Naive B cell (primary cell): ENCODE measurements around the gene TSACC. TPM values are rescaled to one million over a fixed set of nuclear protein-coding genes. Genes with fewer than 3 reads are reported as not detected.
"Not testable (repeated sequence)": the region's sequence is repeated elsewhere in the genome, so short reads cannot be mapped to it uniquely, and the experiment has no call there.

Experiments
- ATAC-seq, 2 donors: fragments of 150-1000 bp; cut with Tn5 transposase; 2 replicates each; pipeline ENCODE4 v1.10.0; 2021; ENCODE audit warnings: low read depth in 2 of 2, mild to moderate bottlenecking in 2 of 2, moderate library complexity in 2 of 2
- DNase-seq: peaks from one replicate; pipeline ENCODE4 v3.0.0; 2022
- H3K27ac Mint-ChIP-seq, 6 donors: one replicate each; pipeline ENCODE4 v1.8.0; 2020 to 2022; ENCODE audit warnings: mild to moderate bottlenecking in 6 of 6, mixed read lengths in 6 of 6, moderate library complexity in 5 of 6, inconsistent platforms in 2 of 6
- H3K27me3 Mint-ChIP-seq, 3 donors: one replicate each; pipeline ENCODE4 v1.8.0; 2021 to 2022; ENCODE audit warnings: mixed read lengths in 3 of 3, mild to moderate bottlenecking in 1 of 3
- H3K36me3 Mint-ChIP-seq, 2 donors: one replicate each; pipeline ENCODE4 v1.8.0; 2020 to 2022; ENCODE audit warnings: mixed read lengths in 2 of 2, inconsistent platforms in 1 of 2, mild to moderate bottlenecking in 1 of 2
- H3K4me1 Mint-ChIP-seq, 3 donors: one replicate each; pipeline ENCODE4 v1.8.0; 2020 to 2022; ENCODE audit warnings: mixed read lengths in 3 of 3, inconsistent platforms in 1 of 3, mild to moderate bottlenecking in 1 of 3, moderate library complexity in 1 of 3
- H3K4me3 Mint-ChIP-seq, 8 donors: one replicate each; pipeline ENCODE4 v1.8.0; 2020 to 2022; ENCODE audit warnings: mild to moderate bottlenecking in 8 of 8, mixed read lengths in 8 of 8, moderate library complexity in 8 of 8, inconsistent platforms in 2 of 8
- H3K9me3 Mint-ChIP-seq, 7 donors: one replicate each; pipeline ENCODE4 v1.8.0; 2020 to 2022; ENCODE audit warnings: mixed read lengths in 7 of 7, mild to moderate bottlenecking in 5 of 7, inconsistent platforms in 2 of 7, moderate library complexity in 1 of 7
- polyA plus RNA-seq, 6 donors: library from polyadenylated mRNA; unstranded; fragments of 300-500 nt; fragmentation: Illumina TruSeq; gene quantifications; one replicate each; pipeline ENCODE4 v1.2.3, GENCODE V29; 2021; ENCODE audit warnings: low read depth in 6 of 6

The TSACC gene
- polyA plus RNA-seq, 6 donors from 2014 or later, result 1.2 TPM; not detected in 5

DNA sequence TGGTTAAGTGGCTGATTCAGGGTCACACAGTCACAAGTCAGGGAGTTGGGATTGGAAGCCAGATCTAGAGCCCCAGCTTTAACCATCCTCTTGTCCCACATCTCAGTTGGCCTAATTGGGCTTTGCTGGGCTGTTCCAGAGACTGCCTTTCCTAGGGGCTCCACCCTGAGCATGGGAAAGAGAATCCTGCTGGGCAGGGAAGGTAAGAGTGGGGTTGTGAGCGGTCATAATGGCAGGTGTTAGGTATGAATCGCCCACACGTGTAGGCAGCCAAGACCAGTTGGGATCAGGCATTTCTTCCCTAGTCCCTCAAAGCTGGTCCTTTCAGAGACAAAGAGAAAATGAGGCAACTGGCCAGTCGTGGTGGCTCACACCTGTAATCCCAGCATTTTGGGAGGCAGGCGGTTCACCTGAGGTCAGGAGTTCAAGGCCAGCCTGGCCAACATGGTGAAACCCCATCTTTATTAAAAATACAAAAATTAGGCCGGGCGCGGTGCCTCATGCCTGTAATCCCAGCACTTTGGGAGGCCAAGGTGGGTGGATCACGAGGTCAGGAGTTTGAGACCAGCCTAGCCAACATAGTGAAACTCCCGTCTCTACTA is 31.5 kb downstream of the TSACC start:
- peak overlapping the region in 6 of 8 donors; percentile 76 to 88 (median 80) for H3K4me3 Mint-ChIP-seq
- peaks cover 33 to 81% (median 53%) of the 10 kb centered on the region in 3 donors for H3K27me3 Mint-ChIP-seq
- H3K9me3 Mint-ChIP-seq, DNase-seq, H3K4me1 Mint-ChIP-seq, H3K27ac Mint-ChIP-seq, ATAC-seq, H3K36me3 Mint-ChIP-seq: not testable (repeated sequence)

DNA sequence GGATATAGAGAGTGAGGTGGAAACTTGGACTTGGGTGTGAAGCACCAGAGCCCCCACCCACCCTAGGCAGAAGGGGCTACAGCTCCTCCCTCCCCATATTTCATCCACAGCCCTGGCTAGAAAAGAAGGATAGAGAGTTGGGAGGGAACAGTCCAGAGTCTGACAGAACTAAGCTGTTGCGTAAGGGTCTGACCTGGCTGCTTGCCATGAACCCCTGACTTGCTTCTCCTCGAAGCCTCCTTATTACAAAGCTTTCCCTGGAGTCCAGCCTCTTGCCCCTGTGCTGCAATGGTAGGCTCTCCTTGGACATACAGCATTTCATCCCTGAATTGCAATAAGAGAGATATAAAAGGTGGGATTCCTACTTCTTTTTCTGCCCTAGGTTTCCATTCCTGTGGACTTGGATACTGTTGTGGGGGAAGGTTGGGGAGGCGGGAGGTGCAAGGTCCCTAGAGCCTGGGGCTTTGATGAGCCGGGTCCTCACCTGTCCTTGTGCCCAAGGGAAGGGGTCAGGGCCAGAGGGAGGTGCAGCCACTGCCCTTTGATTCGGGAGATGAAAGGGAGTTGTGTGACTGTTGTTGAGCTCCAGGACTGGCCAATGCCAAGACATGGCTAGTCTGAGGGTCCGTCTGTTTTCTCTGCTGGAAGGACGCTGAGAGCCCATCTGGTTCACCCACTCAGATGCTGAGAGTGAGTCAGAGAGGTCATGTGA is 33.4 kb downstream of the TSACC start:
- DNase-seq, result no peak
- H3K4me1 Mint-ChIP-seq, result peaks cover 4 to 9% (median 6%) of the 10 kb centered on the region in 3 donors
- H3K27ac Mint-ChIP-seq, result no peak overlapping the region
- H3K4me3 Mint-ChIP-seq, result no peak overlapping the region
- no peaks in the 10 kb centered on the region for H3K9me3 Mint-ChIP-seq
- no peak for ATAC-seq
- peaks cover 23 to 75% (median 45%) of the 10 kb centered on the region in 3 donors for H3K27me3 Mint-ChIP-seq
- no peaks in the 10 kb centered on the region for H3K36me3 Mint-ChIP-seq

DNA sequence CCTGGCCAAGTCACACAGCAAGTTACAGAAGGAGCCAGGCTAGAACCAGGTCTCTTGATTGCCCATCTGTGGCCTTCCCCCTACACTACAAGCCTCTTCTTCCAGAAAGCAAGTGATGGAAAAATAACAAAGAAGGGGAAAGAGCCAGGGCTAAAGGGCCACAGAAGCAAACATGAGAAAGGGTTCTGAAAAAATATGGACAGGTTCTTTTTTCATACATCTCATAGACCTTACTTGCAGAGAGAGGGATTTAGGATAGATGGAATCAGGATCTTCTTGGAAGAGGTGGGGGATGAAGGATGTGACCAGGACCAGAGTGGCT is 33.9 kb downstream of the TSACC start:
- no peak for DNase-seq

GRCh38 chr1:156372876-156373275 is 34.5 kb downstream of the TSACC start:
- Mint-ChIP-seq H3K4me1 (peaks cover 4 to 9% (median 6%) of the 10 kb centered on the region in 3 donors), H3K27me3 (peaks cover 22 to 73% (median 56%) of the 10 kb centered on the region in 3 donors), H3K9me3 (no peaks in the 10 kb centered on the region), H3K4me3 (no peak overlapping the region), H3K36me3 (no peaks in the 10 kb centered on the region), H3K27ac (no peak overlapping the region)
- ATAC-seq, result no peak
- DNase-seq, result no peak

More for the DNA sequence above, 33.9 kb downstream of the TSACC start:
- Mint-ChIP-seq H3K27me3 (peaks cover 23 to 73% (median 50%) of the 10 kb centered on the region in 3 donors), H3K27ac (peak overlapping the region in 1 of 6 donors; percentile 12), H3K36me3 (no peaks in the 10 kb centered on the region), H3K4me3 (no peak overlapping the region), H3K9me3 (no peaks in the 10 kb centered on the region), H3K4me1 (peaks cover 4 to 9% (median 6%) of the 10 kb centered on the region in 3 donors)
- no peak for ATAC-seq

- Mint-ChIP-seq H3K27me3 (peaks cover 16 to 69% (median 52%) of the 10 kb centered on the region in 3 donors), H3K36me3 (no peaks in the 10 kb centered on the region)
- no peak for DNase-seq
Measured at GRCh38 chr1:156373546-156373945, 35.2 kb downstream of the TSACC start.

GRCh38 chr1:156376146-156376545 is 37.8 kb downstream of the TSACC start:
- Mint-ChIP-seq H3K4me3 (no peak overlapping the region), H3K36me3 (no peaks in the 10 kb centered on the region), H3K27me3 (peaks cover 9 to 57% (median 42%) of the 10 kb centered on the region in 3 donors), H3K4me1 (peaks cover 0 to 6% (median 5%) of the 10 kb centered on the region in 3 donors), H3K9me3 (no peaks in the 10 kb centered on the region), H3K27ac (no peak overlapping the region)
- no peak for DNase-seq
- ATAC-seq, result no peak

More at GRCh38 chr1:156373546-156373945, 35.2 kb downstream of the TSACC start:
- H3K27ac Mint-ChIP-seq, result no peak overlapping the region
- ATAC-seq, result no peak
- peaks cover 4 to 10% (median 6%) of the 10 kb centered on the region in 3 donors for H3K4me1 Mint-ChIP-seq
- H3K4me3 Mint-ChIP-seq, result no peak overlapping the region
- H3K9me3 Mint-ChIP-seq, result no peaks in the 10 kb centered on the region

DNA sequence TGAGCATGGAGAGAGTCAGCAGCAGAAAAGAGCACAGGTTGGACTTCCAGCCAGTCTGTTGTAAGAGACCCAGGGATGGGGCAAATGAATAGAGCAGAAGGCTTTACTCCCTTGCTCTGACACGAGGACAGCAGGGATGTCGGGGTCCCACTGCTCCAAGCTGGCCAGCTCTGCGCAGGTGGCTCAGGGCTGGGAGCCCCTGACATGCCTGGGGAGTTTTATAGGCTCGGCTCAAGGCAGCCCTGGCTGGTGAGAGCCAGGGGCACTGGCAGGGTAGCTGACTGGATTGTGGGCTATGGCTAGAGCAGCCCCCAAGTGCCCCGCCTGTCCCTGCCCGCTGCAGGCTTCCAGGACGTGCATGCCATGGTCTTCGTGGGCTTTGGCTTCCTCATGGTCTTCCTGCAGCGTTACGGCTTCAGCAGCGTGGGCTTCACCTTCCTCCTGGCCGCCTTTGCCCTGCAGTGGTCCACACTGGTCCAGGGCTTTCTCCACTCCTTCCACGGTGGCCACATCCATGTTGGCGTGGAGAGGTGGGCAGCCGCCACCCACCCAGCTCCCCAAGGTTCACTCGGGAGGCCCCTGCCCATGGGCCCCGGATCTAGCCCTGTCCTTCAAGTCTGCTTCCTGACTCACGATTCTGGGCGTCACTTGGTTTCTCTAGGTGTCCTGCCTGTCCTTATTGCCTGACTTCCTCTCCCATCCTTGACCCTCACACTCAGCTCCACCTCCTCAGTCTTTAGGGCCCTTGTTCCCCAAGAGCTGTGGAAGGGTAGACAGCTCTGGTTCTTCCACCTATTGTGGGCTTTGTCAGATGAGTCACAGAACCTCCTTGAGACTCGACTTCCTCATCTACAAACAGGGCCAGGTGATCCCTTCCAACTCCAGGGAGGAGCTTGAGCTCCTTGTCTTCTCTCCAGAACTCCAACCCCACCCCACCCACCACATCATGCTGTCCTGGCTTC is 38.9 kb downstream of the TSACC start:
- no peaks in the 10 kb centered on the region for H3K36me3 Mint-ChIP-seq
- peaks cover 0 to 6% (median 5%) of the 10 kb centered on the region in 3 donors for H3K4me1 Mint-ChIP-seq
- no peaks in the 10 kb centered on the region for H3K9me3 Mint-ChIP-seq
- H3K27ac Mint-ChIP-seq, result no peak overlapping the region
- no peak for DNase-seq
- peaks cover 9 to 47% (median 38%) of the 10 kb centered on the region in 3 donors for H3K27me3 Mint-ChIP-seq
- peak overlapping the region in 2 of 8 donors; percentile 0 to 53 for H3K4me3 Mint-ChIP-seq
- no peak for ATAC-seq

- ATAC-seq, result no peak
- peak overlapping the region in 1 of 6 donors; percentile 58 for H3K27ac Mint-ChIP-seq
Measured at GRCh38 chr1:156378557-156378956, 40.2 kb downstream of the TSACC start.

DNA sequence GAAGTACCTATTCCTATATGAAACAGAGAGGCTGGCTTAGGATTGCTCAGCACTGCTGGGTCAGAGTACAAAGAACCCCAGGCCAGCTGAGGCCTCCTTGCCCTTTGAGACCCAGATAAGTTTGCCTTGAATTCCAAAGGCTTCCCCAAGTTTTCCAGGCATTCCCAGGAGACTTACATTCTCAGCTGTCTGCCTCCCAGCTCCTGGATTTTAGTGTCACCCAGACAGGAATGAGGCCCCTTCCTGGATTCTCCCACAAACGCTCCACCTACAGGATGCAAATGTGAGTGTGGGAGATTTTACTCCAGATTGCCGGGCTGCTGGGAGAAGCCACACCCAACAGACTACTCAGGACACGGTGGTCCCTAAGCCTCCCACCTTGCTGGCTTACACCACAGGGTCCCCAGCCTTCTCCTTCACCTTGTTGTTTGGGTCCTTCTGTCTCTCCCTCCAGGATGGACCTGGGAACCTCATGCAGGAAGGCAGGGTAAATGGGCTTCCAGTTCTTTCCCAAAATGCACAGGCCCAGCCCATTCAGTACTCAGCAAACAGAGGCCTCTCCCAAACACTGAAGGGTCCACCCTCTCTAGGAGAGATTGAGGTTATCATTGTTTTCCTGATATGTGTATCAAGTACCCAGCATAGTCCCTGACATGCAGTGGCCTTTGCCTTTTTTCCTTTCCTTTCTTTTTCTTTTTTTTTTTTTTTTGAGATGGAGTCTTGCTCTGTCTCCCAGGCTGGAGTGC is 41.3 kb downstream of the TSACC start:
- Mint-ChIP-seq H3K9me3 (no peaks in the 10 kb centered on the region), H3K27me3 (peaks cover 4 to 29% (median 25%) of the 10 kb centered on the region in 3 donors), H3K4me3 (peak overlapping the region in 1 of 8 donors; percentile 33), H3K36me3 (no peaks in the 10 kb centered on the region), H3K27ac (no peak overlapping the region), H3K4me1 (peaks cover 0 to 6% (median 5%) of the 10 kb centered on the region in 3 donors)
- DNase-seq (no peak), ATAC-seq (no peak)

More at GRCh38 chr1:156378557-156378956, 40.2 kb downstream of the TSACC start:
- no peaks in the 10 kb centered on the region for H3K36me3 Mint-ChIP-seq
- H3K27me3 Mint-ChIP-seq, result peaks cover 9 to 36% (median 25%) of the 10 kb centered on the region in 3 donors
- no peak for DNase-seq
- no peak overlapping the region for H3K4me3 Mint-ChIP-seq
- peaks cover 0 to 6% (median 5%) of the 10 kb centered on the region in 3 donors for H3K4me1 Mint-ChIP-seq
- no peaks in the 10 kb centered on the region for H3K9me3 Mint-ChIP-seq

- peaks cover 13 to 35% (median 31%) of the 10 kb centered on the region in 3 donors for H3K27me3 Mint-ChIP-seq
- peaks cover 5 to 14% (median 11%) of the 10 kb centered on the region in 3 donors for H3K4me1 Mint-ChIP-seq
- no peak overlapping the region for H3K4me3 Mint-ChIP-seq
- no peaks in the 10 kb centered on the region for H3K9me3 Mint-ChIP-seq
- H3K36me3 Mint-ChIP-seq, result no peaks in the 10 kb centered on the region
- ATAC-seq (no peak), DNase-seq (no peak)
- peak overlapping the region in 1 of 6 donors; percentile 56 for H3K27ac Mint-ChIP-seq
Measured at GRCh38 chr1:156382561-156382960, 44.2 kb downstream of the TSACC start.

DNA sequence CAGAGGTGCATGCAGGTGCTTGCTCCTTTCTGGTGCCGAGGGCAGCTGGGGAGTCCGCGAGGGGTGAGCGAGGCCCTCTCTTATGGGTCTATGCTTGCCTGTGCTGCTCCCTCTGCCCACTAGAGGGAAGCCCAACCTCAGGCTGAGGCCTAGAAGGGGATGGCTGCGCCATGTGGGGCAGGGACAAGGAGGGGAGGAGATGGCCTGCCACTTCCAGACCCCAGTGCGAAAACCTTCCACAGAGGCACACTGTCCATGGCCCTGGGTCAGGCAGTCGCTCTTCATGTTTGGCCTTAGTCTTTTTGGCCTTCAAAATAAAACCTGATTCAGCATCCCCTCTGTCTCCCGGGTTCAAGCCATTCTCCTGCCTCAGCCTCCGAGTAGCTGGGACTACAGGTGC is 44.7 kb downstream of the TSACC start:
- Mint-ChIP-seq H3K27ac (no peak overlapping the region), H3K9me3 (no peaks in the 10 kb centered on the region), H3K36me3 (no peaks in the 10 kb centered on the region), H3K27me3 (peaks cover 15 to 35% (median 32%) of the 10 kb centered on the region in 3 donors), H3K4me1 (peaks cover 5 to 14% (median 11%) of the 10 kb centered on the region in 3 donors), H3K4me3 (no peak overlapping the region)
- peak; percentile 44 for DNase-seq
- ATAC-seq, result peak; percentile 77 to 79

DNA sequence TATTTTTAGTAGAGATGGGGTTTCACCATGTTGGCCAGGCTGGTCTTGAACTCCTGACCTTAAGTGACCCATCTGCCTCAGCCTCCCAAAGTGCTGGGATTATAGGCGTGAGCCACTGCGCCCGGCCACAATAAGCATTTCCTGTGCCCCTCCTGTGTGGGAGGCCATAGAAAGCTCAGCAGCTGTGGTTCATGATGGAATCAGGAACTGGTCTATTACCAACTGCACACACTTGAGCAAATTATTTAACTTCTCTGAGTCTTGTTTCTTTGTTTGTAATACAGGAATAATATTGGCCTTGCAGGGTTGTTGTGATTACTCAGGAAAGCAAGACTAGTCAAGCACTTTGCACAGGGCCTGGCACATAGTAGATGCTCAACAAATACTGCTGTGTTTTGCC is 45.7 kb downstream of the TSACC start:
- H3K27ac Mint-ChIP-seq, result no peak overlapping the region
- ATAC-seq (no peak), DNase-seq (no peak)
- H3K36me3 Mint-ChIP-seq, result no peaks in the 10 kb centered on the region
- H3K9me3 Mint-ChIP-seq, result no peaks in the 10 kb centered on the region
- peaks cover 5 to 16% (median 6%) of the 10 kb centered on the region in 3 donors for H3K4me1 Mint-ChIP-seq
- peaks cover 21 to 40% (median 34%) of the 10 kb centered on the region in 3 donors for H3K27me3 Mint-ChIP-seq
- no peak overlapping the region for H3K4me3 Mint-ChIP-seq
